ENCODE data around the gene BTNL9.

DNA sequence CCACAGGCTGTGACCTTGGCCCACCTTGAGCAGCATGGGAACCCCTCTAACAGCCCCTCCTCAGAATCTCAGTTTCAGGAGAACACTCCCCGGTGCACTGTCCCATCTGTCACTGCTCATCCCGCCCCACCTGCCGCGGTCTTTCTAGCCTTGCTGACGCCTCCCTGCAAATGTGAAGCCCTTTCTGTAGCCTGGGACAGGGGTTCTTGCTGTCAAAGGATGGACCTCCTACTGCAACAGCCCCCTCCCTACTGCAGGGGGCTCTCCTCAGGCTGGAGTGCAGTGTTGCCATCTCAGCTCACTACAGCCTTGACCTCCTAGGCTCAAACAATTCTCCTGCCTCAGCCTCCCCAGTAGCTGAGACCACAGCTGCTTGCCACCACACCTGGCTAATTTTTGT lies 70.9 kb downstream of the BTNL9 start:
- TF ChIP-seq, protein P1, sequence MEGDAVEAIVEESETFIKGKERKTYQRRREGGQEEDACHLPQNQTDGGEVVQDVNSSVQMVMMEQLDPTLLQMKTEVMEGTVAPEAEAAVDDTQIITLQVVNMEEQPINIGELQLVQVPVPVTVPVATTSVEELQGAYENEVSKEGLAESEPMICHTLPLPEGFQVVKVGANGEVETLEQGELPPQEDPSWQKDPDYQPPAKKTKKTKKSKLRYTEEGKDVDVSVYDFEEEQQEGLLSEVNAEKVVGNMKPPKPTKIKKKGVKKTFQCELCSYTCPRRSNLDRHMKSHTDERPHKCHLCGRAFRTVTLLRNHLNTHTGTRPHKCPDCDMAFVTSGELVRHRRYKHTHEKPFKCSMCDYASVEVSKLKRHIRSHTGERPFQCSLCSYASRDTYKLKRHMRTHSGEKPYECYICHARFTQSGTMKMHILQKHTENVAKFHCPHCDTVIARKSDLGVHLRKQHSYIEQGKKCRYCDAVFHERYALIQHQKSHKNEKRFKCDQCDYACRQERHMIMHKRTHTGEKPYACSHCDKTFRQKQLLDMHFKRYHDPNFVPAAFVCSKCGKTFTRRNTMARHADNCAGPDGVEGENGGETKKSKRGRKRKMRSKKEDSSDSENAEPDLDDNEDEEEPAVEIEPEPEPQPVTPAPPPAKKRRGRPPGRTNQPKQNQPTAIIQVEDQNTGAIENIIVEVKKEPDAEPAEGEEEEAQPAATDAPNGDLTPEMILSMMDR (IDR thresholded peaks at IDR 0.05): no peak
- no peak for TF ChIP-seq POLR2AphosphoS5 (IDR thresholded peaks at IDR 0.05)
- no peak for TF ChIP-seq POLR2A (IDR thresholded peaks at IDR 0.05)
- no peak for TF ChIP-seq EP300 (IDR thresholded peaks at IDR 0.05)

All from upper lobe of left lung (tissue), 4 donors.